Right hindlimb (tissue), 1 donor: ENCODE results near the gene COL6A3.

Experiments
- DNase-seq: peaks from one replicate; pipeline ENCODE4 v3.0.0-alpha.2; 2018

COL6A3 gene

DNA sequence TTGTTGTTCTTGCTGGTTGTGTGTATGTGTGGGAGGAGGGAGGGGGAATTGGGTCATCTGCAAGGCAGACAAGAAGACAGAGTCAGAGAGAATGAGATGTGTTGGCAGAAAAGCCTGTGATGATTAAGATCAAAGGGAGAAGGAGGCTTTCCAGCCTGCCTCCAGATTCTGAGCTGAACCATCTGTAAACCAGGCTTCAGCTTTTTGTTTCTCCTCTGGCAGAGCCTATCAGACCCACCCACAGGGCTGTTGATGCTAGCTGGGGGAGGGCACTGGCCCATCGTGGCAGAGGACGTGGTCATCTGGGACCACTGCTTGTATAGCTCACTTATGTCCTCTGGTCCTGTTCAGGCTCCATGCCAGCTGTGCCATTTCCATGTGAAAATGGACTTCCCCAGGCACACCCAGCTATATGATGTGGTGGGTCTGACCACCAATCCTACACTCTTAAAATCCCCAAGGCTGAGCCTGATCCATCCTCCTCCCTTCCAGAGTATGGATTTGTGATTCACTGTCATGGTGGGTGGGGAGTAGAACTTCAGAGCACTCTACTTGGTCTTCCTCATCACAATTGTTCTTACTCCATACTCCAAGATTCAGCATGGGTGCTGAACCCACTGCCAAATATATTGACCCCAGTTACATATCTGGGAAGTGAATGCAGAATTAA lies 27.8 kb upstream of the COL6A3 start:
- no peak for DNase-seq

DNA sequence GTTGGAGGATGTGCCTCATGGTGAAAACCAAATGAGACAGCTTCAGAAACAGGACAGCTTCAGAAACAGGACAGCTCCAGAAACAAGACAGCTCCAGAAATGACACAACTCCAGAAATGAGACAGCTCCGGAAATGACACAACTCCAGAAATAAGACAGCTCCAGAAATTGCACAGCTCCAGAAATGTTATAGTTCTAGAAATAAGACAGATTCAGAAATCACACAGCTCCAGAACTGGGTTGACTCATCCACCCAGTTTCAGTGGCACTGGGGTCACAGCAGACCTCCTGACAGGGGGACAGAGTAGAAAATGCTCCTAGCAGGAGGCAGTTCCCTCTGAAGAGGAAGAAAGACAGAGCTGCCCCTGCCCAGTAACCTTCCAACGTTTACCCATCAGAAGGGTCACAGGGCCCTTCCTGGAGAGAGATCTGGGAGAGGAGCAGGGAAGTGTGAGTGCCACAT lies 26.9 kb upstream of the COL6A3 start:
- no peak for DNase-seq

DNA sequence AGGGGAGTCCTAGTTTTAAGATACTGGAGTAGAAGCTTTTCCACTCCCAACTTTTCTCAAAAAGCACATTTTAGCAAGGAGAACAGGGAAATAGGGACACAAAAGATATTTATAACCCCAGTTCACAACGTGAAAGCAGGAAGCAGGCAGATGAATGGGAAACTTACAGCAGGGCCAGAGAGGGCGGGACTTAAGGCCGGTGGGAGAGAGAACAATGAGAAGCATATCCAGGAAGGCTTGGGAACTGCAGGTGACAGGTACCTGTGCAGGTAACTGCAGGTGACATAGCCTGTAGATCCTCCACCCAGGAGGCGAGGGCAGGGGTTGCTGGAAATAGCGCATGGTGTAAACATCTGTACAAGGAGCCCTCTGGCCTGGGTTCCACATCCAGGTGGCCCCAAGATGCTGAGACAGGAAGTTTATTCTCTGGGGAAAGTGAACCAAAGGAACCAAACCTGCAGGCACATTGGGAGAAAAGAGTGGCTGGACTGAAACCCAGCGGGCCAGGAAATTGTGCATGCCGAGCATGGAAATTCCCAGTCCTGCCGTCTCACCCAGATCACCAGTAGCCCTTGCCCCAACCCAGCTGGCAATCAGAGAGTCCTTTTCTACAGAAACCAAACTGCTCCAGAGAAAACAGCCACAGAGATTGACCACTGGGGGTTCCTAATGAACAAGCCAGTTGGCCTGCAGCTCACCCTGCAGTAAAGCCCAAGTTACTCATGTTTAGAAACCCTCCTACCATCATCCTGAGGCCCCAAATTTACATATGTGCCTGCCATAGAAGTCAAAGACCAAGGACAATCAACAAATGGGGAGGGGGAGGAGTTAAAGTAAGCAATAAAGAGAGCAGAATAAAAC lies 24.3 kb upstream of the COL6A3 start:
- DNase-seq = no peak

DNA sequence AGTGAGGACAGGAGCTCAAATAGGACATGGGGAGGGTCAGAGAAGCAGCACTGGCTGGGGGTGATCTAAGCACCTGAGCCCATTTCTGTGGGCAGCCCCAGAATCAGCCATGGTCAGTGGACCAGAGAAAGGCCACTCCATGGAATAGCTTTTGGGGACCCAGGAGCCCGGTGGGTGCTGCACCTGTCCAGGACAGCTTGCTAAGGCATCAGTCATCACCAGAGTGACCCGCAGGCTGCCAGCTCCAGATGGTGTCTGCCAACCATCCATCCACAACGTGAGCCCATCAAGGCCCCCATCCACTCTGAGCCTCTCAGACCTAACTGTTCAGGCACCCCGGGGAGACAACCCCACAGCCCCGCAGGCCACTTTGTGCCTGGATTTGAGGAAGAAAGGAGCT lies 23.6 kb upstream of the COL6A3 start:
- no peak for DNase-seq

DNA sequence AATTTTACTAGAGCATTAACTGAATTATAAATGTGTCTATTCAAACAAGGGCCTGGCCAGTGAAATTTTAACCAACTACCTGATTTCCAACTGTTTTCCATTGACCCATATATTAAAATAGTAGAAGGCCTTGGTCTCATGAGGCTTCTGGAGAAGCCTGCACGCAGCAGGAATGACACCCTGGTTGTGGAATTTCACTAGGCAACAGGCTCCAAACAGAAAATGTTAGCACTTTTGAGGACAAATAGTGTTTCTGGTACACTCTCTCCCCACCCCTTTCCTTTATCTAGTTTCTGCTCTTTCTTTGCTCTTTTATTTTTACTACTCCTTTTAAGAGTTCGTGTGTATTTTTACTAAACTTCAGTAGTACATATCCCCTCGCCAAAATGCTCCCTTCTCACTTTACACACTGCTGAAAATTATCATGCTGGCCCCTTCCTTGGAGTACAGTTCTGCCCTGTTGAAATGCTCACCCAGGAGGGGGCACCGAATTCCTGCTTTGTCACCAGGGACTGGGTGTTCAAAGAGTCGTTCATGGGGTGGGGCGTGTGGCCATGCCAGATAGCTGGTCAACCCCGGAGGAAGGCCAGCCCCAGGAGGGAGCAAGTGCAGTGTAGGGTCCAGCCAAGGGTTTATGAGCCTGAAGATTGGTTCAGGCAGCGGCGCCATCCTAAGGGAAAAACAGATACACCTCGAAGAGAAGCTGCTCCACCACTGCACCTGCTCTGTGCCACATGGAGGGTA lies 22.1 kb upstream of the COL6A3 start:
- peak; percentile 83 for DNase-seq

DNA sequence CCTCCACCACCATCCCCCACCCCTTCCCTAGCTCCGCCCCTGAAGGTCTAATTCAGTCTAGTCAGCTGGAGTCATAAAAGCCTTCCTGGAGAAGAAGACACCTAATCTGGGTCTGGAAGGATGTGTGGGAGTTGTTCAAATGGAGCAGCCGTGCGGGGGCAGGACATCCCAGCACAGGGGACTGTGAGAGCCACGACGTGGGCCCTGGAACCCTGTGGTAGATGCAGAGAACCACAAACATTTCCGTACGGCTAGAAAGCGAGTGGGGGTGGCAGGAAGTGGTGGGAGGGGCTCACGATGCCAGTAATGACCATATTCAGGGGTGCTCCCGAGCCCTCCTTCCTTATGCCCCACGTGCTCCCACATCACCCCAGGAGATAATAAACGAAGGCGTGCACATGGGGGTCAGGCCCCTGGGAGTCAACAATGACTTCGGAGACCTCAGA lies 20.9 kb upstream of the COL6A3 start:
- DNase-seq = peak; percentile 56

DNA sequence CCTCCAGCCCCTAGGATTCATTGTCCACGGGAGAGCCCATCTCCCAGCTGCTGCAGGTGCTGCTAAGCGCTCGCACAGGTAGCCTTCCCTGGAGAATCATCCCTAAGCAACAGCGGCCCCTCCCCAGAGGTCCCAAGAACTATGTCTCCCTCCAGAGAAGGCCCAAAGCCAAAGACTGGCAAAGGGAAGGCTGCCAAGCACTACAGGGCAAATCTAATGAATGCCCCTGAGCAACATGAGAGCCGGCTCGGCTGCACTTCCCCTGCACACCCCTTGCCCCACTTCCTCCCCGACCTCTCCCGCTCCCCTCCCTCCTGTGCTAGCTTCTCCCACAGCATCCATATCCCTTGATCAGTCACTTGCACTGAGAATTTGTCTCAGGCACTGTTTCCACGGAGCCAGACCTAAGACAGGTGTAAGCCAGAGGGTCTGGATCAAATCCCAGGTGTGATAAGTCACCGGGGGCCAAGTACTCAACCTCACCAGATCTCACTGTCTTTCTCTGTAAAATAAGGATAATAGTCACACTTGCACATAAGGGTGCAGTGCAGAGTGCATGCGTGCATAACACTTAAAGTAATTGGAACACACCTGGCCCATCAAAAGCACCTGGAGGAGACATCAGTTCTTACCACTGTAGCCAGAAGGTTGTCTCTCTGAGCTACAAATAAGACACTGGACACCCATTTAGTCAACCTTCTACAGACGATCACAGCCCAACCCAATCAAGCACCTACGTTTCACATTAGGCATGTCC lies 20.1 kb upstream of the COL6A3 start:
- DNase-seq = no peak

DNA sequence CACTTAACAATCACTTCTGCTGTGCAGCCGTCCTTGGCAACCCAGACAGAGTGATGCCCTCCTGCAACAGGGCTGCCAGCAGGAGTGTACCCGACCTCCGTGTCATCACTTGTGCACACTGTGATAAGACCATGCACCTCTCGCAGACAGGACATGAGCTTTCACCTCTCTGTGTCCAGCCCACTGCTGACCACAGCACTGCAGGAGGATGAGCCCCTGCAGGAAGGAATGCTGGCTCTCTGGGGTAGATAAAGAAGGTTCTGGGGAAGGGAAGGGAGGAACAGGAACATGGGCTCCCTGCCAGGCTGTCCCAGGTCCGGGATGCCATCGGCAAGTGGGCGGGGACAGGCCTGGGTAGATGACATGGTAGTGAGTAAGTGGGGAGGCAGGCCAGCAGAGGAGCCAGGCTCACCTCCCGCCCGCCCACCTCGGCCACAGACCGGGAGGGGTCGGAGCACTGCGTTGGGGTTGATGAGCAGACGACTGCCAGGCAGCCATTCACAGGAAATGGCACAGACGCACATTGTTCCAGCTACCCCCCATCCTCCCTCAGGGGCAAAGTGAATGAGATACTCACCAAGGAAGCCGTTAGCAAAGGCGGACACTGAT lies 18.6 kb upstream of the COL6A3 start:
- DNase-seq = no peak

DNA sequence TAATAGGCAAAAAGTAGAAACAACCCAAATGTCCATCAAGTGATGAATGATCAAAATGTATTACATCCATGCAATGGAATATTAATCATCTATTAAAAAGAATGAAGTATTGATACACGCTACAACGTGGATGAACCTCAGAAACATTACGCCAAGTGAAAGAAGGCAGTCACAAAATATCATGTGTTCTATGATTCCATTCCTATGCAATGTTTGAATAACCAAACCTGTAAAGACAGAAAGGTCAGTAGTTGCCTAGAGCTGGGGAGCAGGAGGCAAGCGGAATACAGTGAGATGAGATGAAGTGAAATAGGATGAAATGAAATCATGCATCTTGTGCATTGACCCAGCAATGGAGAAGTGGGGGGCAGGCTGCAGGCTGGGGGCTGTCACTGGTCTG lies 17.9 kb upstream of the COL6A3 start:
- DNase-seq = no peak

DNA sequence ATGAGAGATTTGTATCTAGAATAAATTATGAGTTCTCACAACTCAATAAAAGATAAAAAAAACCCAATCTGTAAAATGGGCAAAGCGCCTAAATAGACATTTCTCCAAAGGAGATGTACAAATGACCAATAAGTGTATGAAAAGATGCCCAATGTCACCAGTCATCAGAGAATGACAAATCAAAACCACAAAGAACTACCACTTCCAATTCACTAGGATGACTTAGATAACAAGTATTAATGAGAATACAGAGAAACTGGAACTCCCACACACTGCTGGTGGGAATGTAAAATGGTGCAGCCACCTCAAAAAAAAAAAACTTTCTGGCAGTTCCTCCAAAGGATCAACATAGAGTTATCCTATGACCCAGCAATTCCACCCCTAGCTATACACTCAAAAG lies 17.4 kb upstream of the COL6A3 start:
- no peak for DNase-seq

DNA sequence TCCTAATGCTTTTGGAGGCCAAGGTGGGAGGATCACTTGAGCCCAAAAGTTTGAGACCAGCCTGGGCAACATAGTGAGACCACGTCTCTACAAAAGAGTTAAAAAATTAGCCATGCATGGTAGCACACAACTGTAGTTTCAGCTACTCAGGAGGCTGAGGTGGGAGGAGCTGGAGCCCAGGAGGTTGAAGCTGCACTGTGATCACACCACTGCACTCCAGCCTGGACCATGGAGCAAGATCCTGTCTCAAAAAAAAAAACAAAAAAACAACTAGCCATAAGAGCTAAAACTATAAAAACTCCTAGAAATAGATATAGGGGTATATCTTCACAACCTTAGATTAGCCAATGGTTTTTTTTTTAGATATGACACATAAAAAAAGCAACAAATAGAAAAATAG lies 16.9 kb upstream of the COL6A3 start:
- no peak for DNase-seq

DNA sequence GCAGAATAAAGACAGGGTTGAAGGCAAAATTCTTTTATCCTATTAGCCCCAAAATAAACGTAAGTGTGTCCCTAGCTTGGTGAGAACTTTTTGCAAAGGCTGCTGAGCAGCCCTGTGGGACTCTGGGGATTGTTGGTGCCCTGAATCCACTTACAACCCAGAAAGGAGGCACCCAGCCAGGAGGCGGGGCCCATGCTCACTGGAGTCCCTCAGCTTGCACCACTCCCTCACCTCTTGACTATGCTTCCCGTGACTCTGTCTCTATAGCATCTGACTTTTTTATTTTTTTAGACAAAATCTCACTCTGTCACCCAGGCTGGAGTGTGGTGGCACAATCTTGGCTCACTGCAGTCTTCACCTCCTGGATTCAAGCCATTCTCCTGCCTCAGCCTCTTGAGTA lies 15.8 kb upstream of the COL6A3 start:
- no peak for DNase-seq

DNA sequence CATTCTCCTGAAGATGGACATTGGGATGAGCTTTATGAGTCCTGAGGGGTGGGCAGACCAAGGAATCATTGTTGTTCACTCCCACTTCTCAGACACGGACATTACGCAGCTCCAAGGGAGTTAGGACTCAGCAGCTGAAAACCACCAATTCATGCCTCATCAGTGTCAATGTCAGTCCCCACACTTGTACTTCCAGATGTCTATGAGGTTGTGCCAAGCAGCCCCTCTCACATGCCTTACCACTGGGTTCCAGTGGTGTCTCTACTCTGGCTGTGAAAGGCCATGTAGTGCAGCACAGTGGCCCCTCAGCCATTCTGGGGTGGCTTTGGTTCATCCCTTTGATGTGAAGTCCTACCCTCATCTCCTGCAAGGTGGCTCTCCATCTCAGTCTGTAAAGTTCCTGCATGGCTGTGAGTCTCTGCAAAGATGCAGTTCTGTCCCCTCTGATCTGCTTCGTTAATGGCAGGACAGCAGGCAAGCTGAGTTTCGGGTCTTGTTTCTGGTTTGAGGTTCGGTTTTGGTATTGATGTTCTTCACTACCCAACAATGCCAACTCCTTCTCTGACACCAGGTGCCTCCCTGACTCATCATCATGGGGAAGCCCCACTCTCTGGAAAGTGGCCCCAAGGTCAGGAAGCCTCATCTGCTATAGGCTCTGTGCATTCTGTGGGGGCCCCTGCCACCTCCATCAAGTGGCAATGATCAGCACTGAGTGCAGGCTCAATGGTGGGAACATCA lies 14.0 kb upstream of the COL6A3 start:
- DNase-seq = no peak

DNA sequence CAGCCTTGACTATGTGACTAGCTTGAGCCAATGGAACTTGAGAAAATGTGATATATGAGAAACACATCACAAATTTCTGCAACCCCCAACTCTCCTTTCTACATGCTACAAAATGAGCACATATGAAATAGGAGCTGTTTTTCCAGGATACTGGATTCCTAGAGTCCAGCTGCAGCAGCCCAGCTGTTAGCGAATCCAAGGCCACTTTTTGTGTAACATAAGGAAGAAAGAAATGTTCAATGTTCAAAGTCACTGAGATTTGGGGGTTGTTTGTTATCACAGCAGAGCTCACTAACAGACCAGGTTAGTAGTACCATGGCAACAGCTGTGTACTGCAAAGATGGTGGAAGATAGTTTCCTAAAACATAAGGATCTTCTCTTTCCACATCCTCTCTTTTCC lies 12.6 kb upstream of the COL6A3 start:
- DNase-seq = no peak

DNA sequence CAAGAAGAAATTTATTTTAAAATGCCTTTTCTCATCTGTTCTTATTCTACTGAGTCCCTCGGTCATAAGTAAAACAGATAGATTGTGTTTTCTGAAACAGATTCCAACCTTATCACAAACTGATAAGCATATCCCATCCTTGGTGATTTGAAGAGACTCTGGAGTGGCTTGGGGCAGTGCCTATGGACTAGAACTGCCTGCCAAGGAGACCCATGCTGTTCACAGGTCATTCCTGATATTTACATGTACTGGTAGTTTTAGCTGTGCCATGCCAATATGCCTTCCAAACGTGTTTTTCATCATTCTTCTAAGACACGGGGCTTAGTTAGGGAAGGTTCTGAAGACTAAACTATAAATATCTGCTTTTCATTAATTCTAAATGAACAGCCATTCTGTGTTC lies 11.4 kb upstream of the COL6A3 start:
- no peak for DNase-seq

DNA sequence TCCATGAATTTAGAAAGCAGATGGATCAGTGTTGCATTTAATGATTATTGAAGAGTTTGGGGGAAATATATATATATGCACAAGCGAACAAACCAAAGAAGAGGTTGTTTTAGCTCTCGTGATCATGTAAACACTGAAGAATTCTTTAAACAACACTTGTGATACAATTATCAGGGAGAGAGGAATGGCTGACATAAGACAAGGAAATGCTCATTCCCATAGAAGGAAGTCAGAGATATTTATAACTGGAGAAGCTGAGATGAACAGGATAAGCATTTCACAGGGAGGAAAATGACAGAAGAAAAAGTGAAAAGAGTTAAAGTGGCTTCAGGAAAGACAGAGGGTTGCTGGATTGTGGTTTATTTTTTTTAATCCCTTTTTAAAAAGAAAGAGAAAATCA lies 10.6 kb upstream of the COL6A3 start:
- no peak for DNase-seq

DNA sequence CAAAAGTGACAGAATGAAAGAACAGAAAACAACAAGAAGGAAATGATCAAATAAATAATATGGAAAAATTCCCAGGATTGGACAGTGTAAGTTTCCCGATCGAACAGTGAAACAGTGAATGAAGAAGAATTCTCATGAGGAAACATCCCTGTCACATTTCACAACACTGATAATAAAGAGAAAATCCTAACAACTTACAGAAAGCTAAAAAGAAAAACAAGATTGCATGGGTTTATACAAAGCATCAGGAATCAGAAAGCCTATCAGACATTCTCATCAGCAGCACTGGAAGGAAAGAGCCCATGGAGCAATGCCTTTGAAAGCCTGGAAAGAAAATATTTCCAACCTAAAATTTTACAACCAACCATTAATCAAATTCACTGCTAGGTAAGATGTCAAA lies 9.9 kb upstream of the COL6A3 start:
- DNase-seq = no peak

DNA sequence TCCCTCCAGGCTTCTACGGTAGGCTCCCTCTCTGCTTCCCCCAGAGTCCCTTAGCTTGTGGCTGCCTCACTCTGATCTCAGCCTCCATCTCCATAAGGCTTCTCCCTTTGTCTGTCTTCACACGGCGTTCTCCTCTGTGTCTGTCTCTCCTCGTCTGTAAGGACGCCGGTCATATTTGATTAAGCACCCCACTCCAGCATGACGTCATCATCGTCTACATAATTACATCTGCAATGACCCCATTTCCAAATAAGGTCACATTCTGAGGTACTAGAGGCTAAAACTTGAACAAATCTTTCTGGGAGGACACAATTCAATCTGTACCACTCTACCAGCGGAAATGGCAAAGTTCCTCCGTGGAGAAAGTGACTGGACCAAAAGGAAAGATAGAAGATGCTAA lies 8.3 kb upstream of the COL6A3 start:
- DNase-seq = no peak

DNA sequence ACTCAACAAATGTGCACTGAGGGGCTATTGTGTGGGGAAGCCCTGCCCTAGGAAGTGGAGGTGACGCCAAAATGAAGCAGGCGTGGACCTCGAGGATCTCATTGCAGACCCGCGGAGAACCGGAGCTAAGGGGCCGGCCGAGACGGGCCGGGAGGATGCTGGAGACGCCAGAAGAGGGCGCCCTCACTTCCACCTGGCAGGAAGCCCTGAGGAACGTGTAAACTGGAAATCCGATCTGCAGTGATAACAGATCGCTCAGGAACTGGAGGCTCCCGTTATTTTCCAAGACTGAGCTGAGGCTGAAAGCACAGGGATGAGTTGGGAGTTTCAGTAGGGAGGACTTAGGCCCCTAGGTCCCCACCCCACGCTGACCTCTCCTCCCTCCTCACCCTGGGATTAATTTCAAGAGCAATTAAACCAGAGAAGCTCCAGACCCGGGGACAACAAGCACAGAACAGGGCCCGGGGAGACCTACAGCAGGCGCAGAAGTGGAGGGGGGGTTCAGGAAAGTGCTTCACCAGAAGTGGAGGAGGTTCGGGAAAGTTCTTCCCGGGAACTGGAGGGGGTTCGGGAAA lies 7.7 kb upstream of the COL6A3 start:
- peak; percentile 87 for DNase-seq

DNA sequence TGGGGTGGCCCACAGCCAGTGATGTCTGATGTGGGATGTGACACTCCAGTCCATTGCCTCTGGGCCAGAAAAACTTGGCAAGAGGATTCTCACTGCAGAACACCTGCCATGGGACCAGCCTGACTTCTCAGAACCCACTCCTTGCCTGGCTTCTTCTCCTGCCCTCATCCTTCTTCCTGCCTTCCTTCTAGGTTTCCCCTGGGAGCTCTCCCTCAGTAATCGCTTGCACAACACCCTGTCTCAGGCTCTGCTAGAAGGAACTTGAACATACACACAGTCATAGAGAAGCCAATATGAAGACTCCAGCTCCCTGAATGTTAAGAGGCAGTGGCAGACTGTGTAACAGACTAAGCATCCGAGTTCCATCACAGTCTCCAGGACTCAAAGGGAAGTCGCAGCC lies 4.3 kb upstream of the COL6A3 start:
- no peak for DNase-seq
